Spleen (tissue), 11 donors: ENCODE data around the gene HIVEP3. TPM values are rescaled to one million over a fixed set of nuclear protein-coding genes. Genes with fewer than 3 reads are reported as not detected.

Experiments used
- DNase-seq: peaks from one replicate; pipeline ENCODE4 v3.0.0-alpha.2; 2020
- H3K27ac ChIP-seq, 8 donors: fragments of 200-600 bp; sonication (generic) in 7 of 8; 1 replicate in 4 of 8; 2 replicates in 4 of 8; pipeline versions ENCODE4 v1.5.0 to v1.8.0; 2016 to 2021; ENCODE audit warnings: inconsistent platforms in 4 of 8, mild to moderate bottlenecking in 4 of 8, moderate library complexity in 1 of 8
- H3K27me3 ChIP-seq, 7 donors: fragments of 200-600 bp; sonication (generic) in 6 of 7; replicated peaks in 1 of 7; 1 replicate in 4 of 7; 2 replicates in 3 of 7; pipeline versions ENCODE4 v1.5.0 to v1.8.0; 2016 to 2021; ENCODE audit warnings: inconsistent platforms in 3 of 7, mild to moderate bottlenecking in 1 of 7
- H3K36me3 ChIP-seq, 6 donors: fragments of 200-600 bp; sonication (generic) in 5 of 6; 1 replicate in 4 of 6; 2 replicates in 2 of 6; pipeline versions ENCODE4 v1.5.0 to v1.8.0; 2016 to 2021; ENCODE audit warnings: inconsistent platforms in 2 of 6
- H3K4me1 ChIP-seq, 6 donors: fragments of 200-600 bp; sonication (generic) in 5 of 6; 1 replicate in 3 of 6; 2 replicates in 3 of 6; pipeline versions ENCODE4 v1.5.0 to v1.8.0; 2016 to 2021; ENCODE audit warnings: inconsistent platforms in 3 of 6
- H3K4me3 ChIP-seq, 8 donors: fragments of 200-600 bp; sonication (generic) in 7 of 8; 1 replicate in 4 of 8; 2 replicates in 4 of 8; pipeline versions ENCODE4 v1.5.0 to v1.8.0; 2016 to 2021; ENCODE audit warnings: inconsistent platforms in 4 of 8, mild to moderate bottlenecking in 4 of 8, moderate library complexity in 2 of 8
- H3K9me3 ChIP-seq, 8 donors: fragments of 200-600 bp; sonication (generic) in 7 of 8; 1 replicate in 4 of 8; 2 replicates in 4 of 8; pipeline versions ENCODE4 v1.5.0 to v1.8.0; 2016 to 2021; ENCODE audit warnings: inconsistent platforms in 4 of 8
- POLR2A ChIP-seq, 3 donors: fragments of 450-650 bp; IDR thresholded peaks; one replicate each; pipeline ENCODE4 v1.5.1; 2017; ENCODE audit warnings: antibody characterized with exemption in 3 of 3, mild to moderate bottlenecking in 1 of 3
- POLR2AphosphoS5 ChIP-seq, 3 donors: sonication (generic); formaldehyde crosslinking; IDR thresholded peaks; one replicate each; pipeline ENCODE4 v1.5.1; 2017; ENCODE audit warnings: antibody characterized with exemption in 3 of 3
- WGBS, 5 donors: extraction: QIAGEN DNeasy Blood & Tissue Kit in 3 of 5; methylation state at CpG; one replicate each; pipeline versions ENCODE4 v1.1.5 to v1.1.7; 2013 to 2018; 5-methylcytosine and 5-hydroxymethylcytosine counted together
- intact Hi-C: fragments of 100-400 bp; cut with DNase I; formaldehyde crosslinking; loops from one replicate; pipeline ENCODE4 v1.15.0; 2023; ENCODE audit warnings: low total_unique reads
- polyA plus RNA-seq, 3 donors: library from polyadenylated mRNA; stranded (reverse); fragments of 200-250 nt; gene quantifications; one replicate each; pipeline ENCODE4 v1.2.1, GENCODE V29; 2013
- total RNA-seq, 7 donors: library from RNA; depleted of rRNA in 3 of 7; stranded (reverse); fragments of >200 nt in 3 of 7; fragmentation: NEBNext Ultra II Directional in 4 of 7; extraction: Animal tissue kit (Norgen Biotek cat#: 25700) in 4 of 7; gene quantifications; one replicate each; pipeline versions ENCODE4 v1.1.0 to v1.2.1, GENCODE V29; 2016 to 2021
- TF ChIP-seq, protein P1 (sequence below), 11 experiments: fragments of 200-600 bp in 7 of 11; fragments of 450-650 bp in 4 of 11; sonication (generic) in 4 of 11; IDR thresholded peaks in 8 of 11; conservative IDR thresholded peaks in 3 of 11; 1 replicate in 7 of 11; 2 replicates in 4 of 11; pipeline versions ENCODE4 v1.4.0 to v1.8.0; 2016 to 2021; ENCODE audit warnings: antibody characterized with exemption in 11 of 11, inconsistent platforms in 4 of 11, mild to moderate bottlenecking in 1 of 11
- donor health status: healthy with polysubstance abuse.
- donor health status: DM: no; HTN: no; CAD: no; lungs with moderate emphysema.
- donor health status: DM: no; HTN: no; CAD: no.
- donor health status: Bipolar disorder and iron deficiency.
- donor health status: healthy.
- donor health status: DM: no; HTN: no; CAD: no.
- donor health status: DM: yes; HTN: yes; CAD: no.

HIVEP3 gene
- total and polyA plus RNA-seq, 10 donors, result 2.4 to 21.2 (median 8.2) TPM

GRCh38 chr1:41541592-41541952 is 377.1 kb downstream of the HIVEP3 start:
- TF ChIP-seq, protein P1, sequence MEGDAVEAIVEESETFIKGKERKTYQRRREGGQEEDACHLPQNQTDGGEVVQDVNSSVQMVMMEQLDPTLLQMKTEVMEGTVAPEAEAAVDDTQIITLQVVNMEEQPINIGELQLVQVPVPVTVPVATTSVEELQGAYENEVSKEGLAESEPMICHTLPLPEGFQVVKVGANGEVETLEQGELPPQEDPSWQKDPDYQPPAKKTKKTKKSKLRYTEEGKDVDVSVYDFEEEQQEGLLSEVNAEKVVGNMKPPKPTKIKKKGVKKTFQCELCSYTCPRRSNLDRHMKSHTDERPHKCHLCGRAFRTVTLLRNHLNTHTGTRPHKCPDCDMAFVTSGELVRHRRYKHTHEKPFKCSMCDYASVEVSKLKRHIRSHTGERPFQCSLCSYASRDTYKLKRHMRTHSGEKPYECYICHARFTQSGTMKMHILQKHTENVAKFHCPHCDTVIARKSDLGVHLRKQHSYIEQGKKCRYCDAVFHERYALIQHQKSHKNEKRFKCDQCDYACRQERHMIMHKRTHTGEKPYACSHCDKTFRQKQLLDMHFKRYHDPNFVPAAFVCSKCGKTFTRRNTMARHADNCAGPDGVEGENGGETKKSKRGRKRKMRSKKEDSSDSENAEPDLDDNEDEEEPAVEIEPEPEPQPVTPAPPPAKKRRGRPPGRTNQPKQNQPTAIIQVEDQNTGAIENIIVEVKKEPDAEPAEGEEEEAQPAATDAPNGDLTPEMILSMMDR (IDR thresholded peaks at IDR 0.05 in 8 of 11, conservative IDR thresholded peaks at IDR 0.05 in 3 of 11), result no peak
- TF ChIP-seq POLR2A (IDR thresholded peaks at IDR 0.05) (no peak), POLR2AphosphoS5 (IDR thresholded peaks at IDR 0.05) (no peak)
- Histone ChIP-seq H3K4me3 (no peak overlapping the region), H3K4me1 (peaks cover 7 to 32% (median 22%) of the 10 kb centered on the region in 6 donors), H3K27me3 (no peaks in the 10 kb centered on the region), H3K27ac (no peak overlapping the region), H3K9me3 (no peaks in the 10 kb centered on the region), H3K36me3 (peaks cover 0 to 26% (median 0%) of the 10 kb centered on the region in 6 donors)
- 89 to 100% (median 100%) methylated on average over 1 of the region's 1 CpG for WGBS, 5 donors
- intact Hi-C loops, result no loop called here
- no peak for DNase-seq

GRCh38 chr1:41540886-41541591 is 377.7 kb downstream of the HIVEP3 start:
- Histone ChIP-seq H3K4me1 (peaks cover 7 to 32% (median 23%) of the 10 kb centered on the region in 6 donors), H3K27ac (no peak overlapping the region), H3K36me3 (peaks cover 0 to 26% (median 0%) of the 10 kb centered on the region in 6 donors), H3K27me3 (no peaks in the 10 kb centered on the region), H3K4me3 (no peak overlapping the region), H3K9me3 (no peaks in the 10 kb centered on the region)
- DNase-seq, result peak; percentile 42
- no peak for TF ChIP-seq POLR2A (IDR thresholded peaks at IDR 0.05)
- no peak for TF ChIP-seq POLR2AphosphoS5 (IDR thresholded peaks at IDR 0.05)
- TF ChIP-seq, protein P1 (IDR thresholded peaks at IDR 0.05 in 8 of 11, conservative IDR thresholded peaks at IDR 0.05 in 3 of 11), result no peak
- intact Hi-C loops, result no loop called here
- 51 to 68% (median 54%) methylated on average over 10 of the region's 10 CpGs for WGBS, 5 donors

- 93 to 98% (median 95%) methylated on average over 8 of the region's 8 CpGs for WGBS, 5 donors
- intact Hi-C loops, result no loop called here
- Histone ChIP-seq H3K4me1 (peaks cover 7 to 32% (median 23%) of the 10 kb centered on the region in 6 donors), H3K27me3 (no peaks in the 10 kb centered on the region), H3K9me3 (no peaks in the 10 kb centered on the region), H3K4me3 (no peak overlapping the region), H3K27ac (no peak overlapping the region), H3K36me3 (peaks cover 0 to 26% (median 0%) of the 10 kb centered on the region in 6 donors)
- DNase-seq, result peak; percentile 67
- TF ChIP-seq POLR2AphosphoS5 (IDR thresholded peaks at IDR 0.05) (no peak), POLR2A (IDR thresholded peaks at IDR 0.05) (no peak)
- TF ChIP-seq, protein P1 (IDR thresholded peaks at IDR 0.05 in 8 of 11, conservative IDR thresholded peaks at IDR 0.05 in 3 of 11), result no peak
Measured at GRCh38 chr1:41539999-41540398, 378.7 kb downstream of the HIVEP3 start.

- no peak for TF ChIP-seq POLR2A (IDR thresholded peaks at IDR 0.05)
- Histone ChIP-seq H3K36me3 (peaks cover 0 to 26% (median 0%) of the 10 kb centered on the region in 6 donors), H3K4me3 (no peak overlapping the region), H3K27ac (no peak overlapping the region), H3K4me1 (peaks cover 7 to 32% (median 23%) of the 10 kb centered on the region in 6 donors), H3K9me3 (no peaks in the 10 kb centered on the region), H3K27me3 (no peaks in the 10 kb centered on the region)
- intact Hi-C loops, result no loop called here
- WGBS, 5 donors, result 78 to 100% (median 94%) methylated on average over 6 of the region's 6 CpGs
- peak; percentile 30 for DNase-seq
Measured at GRCh38 chr1:41539418-41539805, 379.3 kb downstream of the HIVEP3 start.
